Sigmoid colon (tissue), 4 donors: Measurements from ENCODE around the gene RAPGEF5.

Experiments
- EP300 ChIP-seq, 4 donors: sonication (generic); formaldehyde crosslinking; IDR thresholded peaks; one replicate each; pipeline ENCODE4 v1.6.1; 2017; ENCODE audit warnings: antibody characterized with exemption in 4 of 4
- POLR2A ChIP-seq, 2 donors: fragments of 450-650 bp; IDR thresholded peaks; one replicate each; pipeline ENCODE4 v1.6.1; 2016; ENCODE audit warnings: antibody characterized with exemption in 2 of 2, mild to moderate bottlenecking in 2 of 2, moderate library complexity in 2 of 2
- TF ChIP-seq, protein P1 (sequence below), 4 experiments: fragments of 450-650 bp in 3 of 4; fragments of 200-600 bp in 1 of 4; IDR thresholded peaks; one replicate each; pipeline ENCODE4 v1.5.1; 2016 to 2019; ENCODE audit warnings: antibody characterized with exemption in 4 of 4, mild to moderate bottlenecking in 3 of 4, moderate library complexity in 2 of 4

DNA sequence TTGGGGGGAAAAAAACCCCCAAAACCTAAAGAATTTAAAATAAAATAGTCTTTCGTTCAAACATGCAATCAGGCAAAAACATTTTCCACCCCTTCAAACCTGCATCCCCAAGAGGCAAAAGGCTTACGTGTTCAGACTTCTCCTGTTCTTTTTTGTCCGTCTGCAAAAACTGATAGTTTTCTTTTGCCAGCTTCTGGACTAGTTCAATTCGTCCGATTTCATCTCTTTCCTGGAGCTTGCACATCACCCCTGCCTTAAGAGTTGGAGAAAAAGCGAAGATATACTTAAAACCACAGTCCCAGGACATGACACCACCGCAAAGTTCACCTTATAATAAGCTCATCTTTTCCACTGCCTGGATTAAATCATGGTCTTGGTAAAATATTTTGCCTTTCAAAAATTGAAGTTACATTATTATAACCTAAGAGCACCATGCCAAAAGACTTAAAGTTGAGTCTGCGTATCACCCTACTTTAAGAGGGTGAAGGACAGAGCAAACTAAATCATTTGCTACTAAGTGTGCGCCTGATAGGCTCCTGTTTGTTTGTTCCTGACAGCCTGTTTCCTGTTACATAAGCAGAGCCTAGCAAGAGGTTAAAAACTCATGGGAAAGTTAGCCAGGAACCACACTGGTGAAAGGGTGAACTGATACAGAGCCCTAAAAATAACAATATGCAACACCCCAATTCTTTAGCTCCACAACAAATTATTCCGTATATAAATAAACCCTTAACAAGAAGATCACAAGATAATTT lies 137.0 kb downstream of the RAPGEF5 start:
- TF ChIP-seq, protein P1, sequence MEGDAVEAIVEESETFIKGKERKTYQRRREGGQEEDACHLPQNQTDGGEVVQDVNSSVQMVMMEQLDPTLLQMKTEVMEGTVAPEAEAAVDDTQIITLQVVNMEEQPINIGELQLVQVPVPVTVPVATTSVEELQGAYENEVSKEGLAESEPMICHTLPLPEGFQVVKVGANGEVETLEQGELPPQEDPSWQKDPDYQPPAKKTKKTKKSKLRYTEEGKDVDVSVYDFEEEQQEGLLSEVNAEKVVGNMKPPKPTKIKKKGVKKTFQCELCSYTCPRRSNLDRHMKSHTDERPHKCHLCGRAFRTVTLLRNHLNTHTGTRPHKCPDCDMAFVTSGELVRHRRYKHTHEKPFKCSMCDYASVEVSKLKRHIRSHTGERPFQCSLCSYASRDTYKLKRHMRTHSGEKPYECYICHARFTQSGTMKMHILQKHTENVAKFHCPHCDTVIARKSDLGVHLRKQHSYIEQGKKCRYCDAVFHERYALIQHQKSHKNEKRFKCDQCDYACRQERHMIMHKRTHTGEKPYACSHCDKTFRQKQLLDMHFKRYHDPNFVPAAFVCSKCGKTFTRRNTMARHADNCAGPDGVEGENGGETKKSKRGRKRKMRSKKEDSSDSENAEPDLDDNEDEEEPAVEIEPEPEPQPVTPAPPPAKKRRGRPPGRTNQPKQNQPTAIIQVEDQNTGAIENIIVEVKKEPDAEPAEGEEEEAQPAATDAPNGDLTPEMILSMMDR (IDR thresholded peaks at IDR 0.05), result no peak
- TF ChIP-seq POLR2A (IDR thresholded peaks at IDR 0.05) (no peak), EP300 (IDR thresholded peaks at IDR 0.05) (no peak)
